Activated CD8-positive, alpha-beta memory T cell treated with anti-CD3 and anti-CD28 coated beads, Interleukin-2, amount 50 U/mL, for 24 hours (primary cell): ENCODE data around the gene STX5.
"Not testable (repeated sequence)": the region's sequence is repeated elsewhere in the genome, so short reads cannot be mapped to it uniquely, and the experiment has no call there.

Experiments used
- DNase-seq: peaks from one replicate; pipeline ENCODE4 v3.0.0-alpha.2; 2020; ENCODE audit errors: extremely low read depth

The STX5 gene

GRCh38 chr11:62831520-62832335, at the start of gene STX5:
TSS of gene STX5 (minus strand) at chr11:62832051. CDS start at chr11:62831243, 808 bp downstream.
- DNase-seq: peak; percentile 99

GRCh38 chr11:62880803-62881578, 49.1 kb upstream of the STX5 start, which contains the start of gene SLC3A2:
TSS of gene SLC3A2 (plus strand) at chr11:62880896. CDS start at chr11:62881024, 128 bp downstream.
- DNase-seq: peak; percentile 64

- peak; percentile 24 for DNase-seq
Observed at GRCh38 chr11:62880231-62880802, 48.5 kb upstream of the STX5 start.

- no peak for DNase-seq
Observed at GRCh38 chr11:62879235-62879978, 47.6 kb upstream of the STX5 start.

GRCh38 chr11:62876712-62877111, 44.9 kb upstream of the STX5 start:
- no peak for DNase-seq

GRCh38 chr11:62875698-62876478, 44.0 kb upstream of the STX5 start:
- DNase-seq: no peak

GRCh38 chr11:62874851-62875250, 43.0 kb upstream of the STX5 start:
- no peak for DNase-seq

- no peak for DNase-seq
Observed at GRCh38 chr11:62865635-62866034, 33.8 kb upstream of the STX5 start.

GRCh38 chr11:62863687-62864335, 32.0 kb upstream of the STX5 start:
- no peak for DNase-seq

GRCh38 chr11:62861564-62862192, 29.8 kb upstream of the STX5 start:
- not testable (repeated sequence) for DNase-seq

GRCh38 chr11:62860835-62861563, 29.1 kb upstream of the STX5 start:
- DNase-seq: no peak

GRCh38 chr11:62859281-62859703, 27.4 kb upstream of the STX5 start:
- not testable (repeated sequence) for DNase-seq

- DNase-seq: no peak
Observed at GRCh38 chr11:62858201-62858600, 26.4 kb upstream of the STX5 start.

- DNase-seq: no peak
Observed at GRCh38 chr11:62857541-62857982, 25.7 kb upstream of the STX5 start.

- no peak for DNase-seq
Observed at GRCh38 chr11:62856333-62856895, 24.6 kb upstream of the STX5 start.

- peak; percentile 95 for DNase-seq
Observed at GRCh38 chr11:62855571-62856332, 23.9 kb upstream of the STX5 start.

GRCh38 chr11:62854825-62855570, 23.1 kb upstream of the STX5 start:
- no peak for DNase-seq
